Measurements from ENCODE around the gene USP10. TPM values are rescaled to one million over a fixed set of nuclear protein-coding genes. Genes with fewer than 3 reads are reported as not detected.
"Not testable (repeated sequence)": the region's sequence is repeated elsewhere in the genome, so short reads cannot be mapped to it uniquely, and the experiment has no call there.

USP10 gene
- total RNA-seq, 1 experiment from 2014 or later, result 50.4 TPM

GRCh38 chr16:84686707-84687298, 13.0 kb upstream of the USP10 start:
- Histone ChIP-seq H3F3A (ENCODE audit: low read length, unreplicated experiment) (no peaks in the 10 kb centered on the region), H3K4me1 (ENCODE audit: insufficient read depth, low read length) (peaks cover 4% of the 10 kb centered on the region; the same call in 1 of the 2 replicates), H3K36me3 (ENCODE audit: low read depth, low read length) (no peaks in the 10 kb centered on the region), H3K9me3 (ENCODE audit: low read length) (no peaks in the 10 kb centered on the region), H4K20me1 (ENCODE audit: low read length) (no peaks in the 10 kb centered on the region), H3K79me2 (ENCODE audit: low read length) (no peaks in the 10 kb centered on the region), H3K9me2 (replicated peaks; ENCODE audit: low read length) (no peaks in the 10 kb centered on the region), H3K4me2 (ENCODE audit: low read length) (no peak overlapping the region), H3K27me3 (ENCODE audit: low read length) (no peaks in the 10 kb centered on the region), H3K9ac (ENCODE audit: low read length) (no peak overlapping the region), H3K4me3 (ENCODE audit: low read length) (no peak overlapping the region), H3K27ac (ENCODE audit: low read length) (no peak overlapping the region), H2AFZ (ENCODE audit: low read length) (no peak overlapping the region)
- ChIA-PET CTCF (no interaction called here), POLR2A (ENCODE audit: unreplicated experiment) (no interaction called here)
- BruUV-seq (replicated peaks), result no TSS peak
- TF ChIP-seq CTCF (conservative IDR thresholded peaks at IDR 0.05; ENCODE audit: low read depth, low read length) (no peak), EZH2 (IDR thresholded peaks at IDR 0.05; ENCODE audit: low read length, unreplicated experiment) (no peak), EZH2phosphoT487 (IDR thresholded peaks at IDR 0.05; ENCODE audit: borderline replicate concordance, low read length) (no peak)
- DNase-seq (no peak), ATAC-seq (no peak)
- intact Hi-C loops (cut with micrococcal nuclease), result no loop called here

DNA sequence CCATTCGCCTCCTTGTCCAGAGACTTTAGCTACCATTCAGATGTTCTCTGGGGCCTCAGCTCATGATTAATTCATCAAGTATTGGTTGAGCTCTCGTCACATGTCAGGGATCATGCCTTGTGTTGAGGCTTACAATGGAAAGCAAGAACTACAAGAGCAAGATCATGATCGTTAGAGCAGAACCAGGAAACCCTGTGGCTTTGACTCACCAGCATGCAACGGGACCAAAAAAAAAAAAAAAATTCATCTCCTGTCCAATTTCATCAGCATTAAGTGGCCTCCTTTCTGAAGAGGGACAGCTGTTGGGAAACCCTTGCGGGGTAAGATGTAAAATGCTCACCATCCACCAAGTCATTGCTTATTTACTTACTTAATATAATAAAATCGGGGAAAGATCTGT, 12.1 kb upstream of the USP10 start:
- H3K36me3 ChIP-seq (ENCODE audit: low read depth, low read length), result no peaks in the 10 kb centered on the region
- BruUV-seq (replicated peaks), result no TSS peak
- no peak overlapping the region for H3K27ac ChIP-seq (ENCODE audit: low read length)
- ChIA-PET CTCF (no interaction called here), POLR2A (ENCODE audit: unreplicated experiment) (no interaction called here)
- no peak for ATAC-seq
- peak; percentile 18 for DNase-seq
- intact Hi-C loops (cut with micrococcal nuclease), result no loop called here
- TF ChIP-seq EZH2phosphoT487 (IDR thresholded peaks at IDR 0.05; ENCODE audit: borderline replicate concordance, low read length) (no peak), EZH2 (IDR thresholded peaks at IDR 0.05; ENCODE audit: low read length, unreplicated experiment) (no peak), CTCF (conservative IDR thresholded peaks at IDR 0.05; ENCODE audit: low read depth, low read length) (no peak)
- no peaks in the 10 kb centered on the region for H3K79me2 ChIP-seq (ENCODE audit: low read length)
- H2AFZ ChIP-seq (ENCODE audit: low read length), result no peak overlapping the region
- H3K4me1 ChIP-seq (ENCODE audit: insufficient read depth, low read length), result peaks cover 4% of the 10 kb centered on the region; the same call in 1 of the 2 replicates
- H3K9me3 ChIP-seq (ENCODE audit: low read length), result no peaks in the 10 kb centered on the region
- H3K4me2 ChIP-seq (ENCODE audit: low read length), result no peak overlapping the region
- no peaks in the 10 kb centered on the region for H4K20me1 ChIP-seq (ENCODE audit: low read length)
- no peak overlapping the region for H3K9ac ChIP-seq (ENCODE audit: low read length)
- H3K9me2 ChIP-seq (replicated peaks; ENCODE audit: low read length), result no peaks in the 10 kb centered on the region
- H3K27me3 ChIP-seq (ENCODE audit: low read length), result no peaks in the 10 kb centered on the region
- no peak overlapping the region for H3K4me3 ChIP-seq (ENCODE audit: low read length)
- no peaks in the 10 kb centered on the region for H3F3A ChIP-seq (ENCODE audit: low read length, unreplicated experiment)

- H3K27me3 ChIP-seq (ENCODE audit: low read length); H3K27ac ChIP-seq (ENCODE audit: low read length); intact Hi-C loops (cut with micrococcal nuclease); ATAC-seq; H3K4me2 ChIP-seq (ENCODE audit: low read length); H3F3A ChIP-seq (ENCODE audit: low read length, unreplicated experiment); H3K9me3 ChIP-seq (ENCODE audit: low read length); DNase-seq; H4K20me1 ChIP-seq (ENCODE audit: low read length); H3K9ac ChIP-seq (ENCODE audit: low read length); POLR2A ChIA-PET (ENCODE audit: unreplicated experiment); BruUV-seq (replicated peaks); H2AFZ ChIP-seq (ENCODE audit: low read length); H3K4me3 ChIP-seq (ENCODE audit: low read length); H3K4me1 ChIP-seq (ENCODE audit: insufficient read depth, low read length); H3K79me2 ChIP-seq (ENCODE audit: low read length); CTCF ChIA-PET; H3K36me3 ChIP-seq (ENCODE audit: low read depth, low read length); H3K9me2 ChIP-seq (replicated peaks; ENCODE audit: low read length): not testable (repeated sequence)
Observed at GRCh38 chr16:84688163-84688562, 11.6 kb upstream of the USP10 start.

Data from PC-3 (cell line).